IMR-90 (cell line): ENCODE data around the gene ADAM23.

ENCODE experiments used
- CTCF ChIP-seq: conservative IDR thresholded peaks from 2 replicates; pipeline ENCODE4 v1.5.1; 2012; ENCODE audit warnings: mild to moderate bottlenecking, low read depth, low read length, improper control_type of control experiment
- RFX5 ChIP-seq: IDR thresholded peaks from 2 replicates; pipeline ENCODE4 v1.8.0; 2012; ENCODE audit warnings: low read depth, mild to moderate bottlenecking, low read length, moderate library complexity
- USF2 ChIP-seq: fragments of 150-350 bp; IDR thresholded peaks from 2 replicates; pipeline ENCODE4 v1.6.1; 2017; ENCODE audit warnings: mild to moderate bottlenecking, antibody characterized with exemption, low read length, low read depth

- TF ChIP-seq CTCF: no peak
- no peak for TF ChIP-seq USF2
- TF ChIP-seq RFX5: no peak
Observed at GRCh38 chr2:206435742-206436141, 7.6 kb upstream of the ADAM23 start.
